HG02759 (cell line): ENCODE results near the gene ITGA2.

Experiments used
- ATAC-seq: cut with Tn5 transposase; IDR thresholded peaks from one replicate; pipeline ENCODE4 v1.9.1; 2021; ENCODE audit warnings: mild to moderate bottlenecking, moderate library complexity; ENCODE audit not compliant: unreplicated experiment

ITGA2 gene

DNA sequence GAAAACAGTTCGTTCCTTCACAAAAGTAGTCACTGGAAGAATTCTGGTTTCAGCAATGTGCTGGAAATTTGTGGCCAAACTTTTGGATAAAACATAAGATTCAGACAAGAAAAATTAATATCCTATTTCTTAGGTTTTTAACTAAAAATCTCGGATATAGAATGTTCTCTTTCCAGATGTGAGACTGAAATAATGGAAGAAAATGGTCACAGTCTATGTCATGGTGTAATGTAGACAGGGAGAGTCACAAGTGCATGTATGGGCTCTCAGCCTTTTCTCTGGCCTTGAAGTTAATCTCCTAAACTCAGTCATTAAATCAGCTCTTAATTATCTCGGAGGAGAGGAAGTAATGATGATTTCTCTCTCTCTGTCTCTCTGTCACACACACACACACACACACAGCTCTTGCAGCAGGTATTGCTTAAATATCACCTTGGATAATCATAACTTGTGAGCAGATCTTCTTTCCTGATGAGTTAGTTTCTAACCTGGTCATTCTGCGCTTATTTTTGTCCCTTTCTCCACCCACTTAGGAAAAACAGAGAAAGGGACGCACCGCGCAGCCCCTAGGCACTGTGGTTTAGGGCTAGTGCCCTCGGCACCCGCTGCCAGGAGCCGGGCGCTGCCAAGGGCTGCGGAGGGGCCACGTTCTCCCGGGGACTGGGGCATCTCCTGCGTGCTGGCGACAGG is 672 bp upstream of the ITGA2 start:
- no peak for ATAC-seq

DNA sequence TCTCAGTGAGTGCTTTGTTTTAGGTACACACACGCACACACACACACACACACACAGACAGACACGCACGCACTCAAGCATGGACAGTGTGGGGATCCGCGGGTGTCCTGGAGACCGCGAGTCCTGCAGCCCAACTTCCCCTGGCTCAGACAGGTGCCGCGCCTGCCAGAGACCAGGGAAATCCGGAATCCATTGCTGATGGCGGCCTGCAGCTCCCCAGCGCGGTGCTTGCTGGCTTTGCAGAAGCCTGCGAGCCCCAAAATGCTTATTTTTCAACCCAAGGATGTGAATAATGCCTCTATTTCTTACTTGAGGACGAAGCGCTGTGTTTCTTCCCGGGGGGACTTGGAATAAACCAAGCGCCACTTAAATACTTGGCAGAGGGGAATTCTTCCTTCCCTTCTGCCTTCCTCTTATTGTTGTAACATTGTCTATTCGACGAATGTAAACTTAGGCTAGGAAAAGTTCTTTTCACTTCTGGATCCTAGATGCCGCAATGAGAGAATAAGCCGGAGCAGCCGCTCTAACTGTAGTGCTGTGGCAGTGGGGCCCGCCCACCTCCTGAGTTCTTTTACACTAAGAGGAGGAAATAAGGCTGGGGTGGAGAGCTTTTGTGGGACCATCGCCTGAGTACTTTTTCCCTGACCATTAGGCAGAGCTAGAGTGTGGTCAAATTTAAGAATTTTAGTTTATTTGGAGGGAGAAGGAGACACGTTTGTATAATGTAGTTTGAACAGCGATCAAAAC is 802 bp downstream of the ITGA2 start:
- ATAC-seq = peak; percentile 18

DNA sequence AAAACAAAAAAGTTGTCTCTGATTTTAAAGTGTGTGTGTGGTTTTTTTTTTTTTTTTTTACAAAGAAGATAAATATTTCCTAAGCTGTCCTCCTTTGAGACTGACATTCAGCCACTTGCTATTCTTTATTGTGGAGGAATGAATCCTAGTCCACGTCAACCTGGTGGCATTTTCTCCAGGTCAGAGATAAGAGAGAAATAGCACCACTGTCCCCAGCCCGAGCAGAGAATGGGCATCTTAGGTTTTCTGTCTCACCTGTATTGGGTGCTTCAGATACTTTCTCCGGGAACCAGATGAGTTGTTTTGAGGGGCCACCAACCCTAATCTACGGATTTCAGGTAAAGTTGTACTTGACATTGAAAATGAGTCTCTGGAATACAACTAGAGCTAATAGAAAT is 1.4 kb downstream of the ITGA2 start:
- no peak for ATAC-seq

DNA sequence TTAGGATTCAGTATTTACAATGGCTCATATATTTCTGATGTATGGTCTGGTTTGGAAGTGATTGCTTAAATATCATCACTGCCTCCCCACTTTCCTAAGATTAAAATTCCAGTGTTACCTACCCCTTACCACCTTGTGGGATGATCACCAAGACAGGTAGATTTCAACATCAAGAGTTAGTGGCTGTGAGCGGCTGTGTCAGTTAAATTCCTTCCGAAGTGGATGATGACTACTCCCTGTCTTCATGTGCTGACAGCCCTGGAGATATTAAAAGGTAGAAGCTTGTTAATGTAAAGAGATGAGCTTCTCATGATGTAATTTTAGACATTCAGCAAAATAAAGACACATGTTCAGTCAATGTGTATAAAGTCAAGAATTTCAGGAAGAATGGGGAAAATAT is 4.2 kb downstream of the ITGA2 start:
- ATAC-seq = no peak

DNA sequence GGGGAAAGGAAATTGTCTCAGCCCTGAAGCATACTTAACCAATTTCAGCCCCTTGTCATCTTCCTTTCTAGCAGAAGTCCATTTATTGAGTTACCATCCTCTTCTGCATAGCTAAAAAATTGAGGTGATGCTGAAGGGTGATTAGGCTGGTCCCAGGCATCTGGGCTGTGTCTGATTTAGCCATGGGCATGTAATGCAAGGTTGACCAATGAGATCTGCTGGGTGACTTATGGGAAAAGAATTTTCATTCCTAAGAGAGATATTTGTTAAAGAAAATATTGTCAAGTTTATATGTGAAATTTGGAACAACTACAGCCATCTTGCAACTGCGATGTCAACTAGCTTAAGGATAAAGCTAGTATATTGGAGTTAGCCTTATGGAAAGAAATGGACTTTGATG is 5.1 kb downstream of the ITGA2 start:
- ATAC-seq = no peak

DNA sequence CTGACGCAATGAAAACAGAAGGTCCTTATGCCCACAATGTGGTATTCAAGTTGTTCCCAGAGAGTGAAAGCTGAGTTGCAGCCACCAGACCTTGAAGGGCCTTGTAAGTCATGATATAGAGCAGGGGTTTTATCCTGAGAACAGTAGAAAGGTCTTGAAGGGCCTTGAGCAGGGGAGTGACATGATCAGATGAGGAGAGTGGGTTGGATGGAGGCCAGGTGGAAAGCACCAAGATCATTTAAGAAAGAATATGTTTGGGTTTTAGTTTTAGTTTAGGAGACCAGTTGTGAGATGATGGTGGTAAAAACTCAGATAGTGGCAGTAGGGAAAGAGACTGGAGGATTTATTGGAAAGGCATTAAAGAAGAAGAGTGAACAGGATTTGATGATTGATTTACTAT is 5.9 kb downstream of the ITGA2 start:
- ATAC-seq = no peak

DNA sequence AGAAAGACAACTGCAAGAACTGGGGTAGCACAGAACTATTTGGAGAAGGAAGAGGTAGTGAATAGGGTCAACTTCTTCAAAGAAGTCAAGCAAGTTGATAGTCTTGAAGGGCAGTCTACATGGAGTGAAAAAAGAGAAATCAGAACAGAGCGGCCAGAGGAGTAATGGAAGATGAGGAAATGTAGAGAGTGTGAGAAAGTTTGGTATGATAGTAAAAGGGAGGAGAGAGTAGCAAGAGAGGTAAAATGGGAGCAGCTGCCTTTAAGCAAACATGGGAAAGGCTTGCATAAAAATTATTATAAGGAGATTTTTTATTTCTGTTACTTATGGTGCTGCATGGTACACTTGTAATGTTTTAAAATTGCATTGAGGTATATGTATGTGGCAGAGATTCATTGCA is 6.8 kb downstream of the ITGA2 start:
- no peak for ATAC-seq

DNA sequence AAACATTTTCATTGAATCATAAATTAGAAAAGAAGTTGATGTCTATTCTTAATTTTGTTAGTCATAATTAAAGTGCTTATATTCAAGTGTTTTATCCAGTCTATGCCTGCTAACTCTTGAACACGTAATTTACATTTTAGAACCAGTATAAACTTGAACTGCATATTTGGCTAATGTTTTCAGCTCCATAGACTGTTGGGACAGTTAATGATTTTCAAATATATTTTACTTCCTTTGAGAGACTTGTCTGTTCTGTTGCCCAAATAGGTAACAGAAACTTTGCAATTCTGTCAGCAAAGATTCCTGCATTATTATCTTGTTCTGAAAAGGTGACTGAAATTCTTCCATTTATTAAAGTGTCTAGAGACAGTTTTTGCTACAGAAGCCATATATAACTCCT is 7.8 kb downstream of the ITGA2 start:
- no peak for ATAC-seq

DNA sequence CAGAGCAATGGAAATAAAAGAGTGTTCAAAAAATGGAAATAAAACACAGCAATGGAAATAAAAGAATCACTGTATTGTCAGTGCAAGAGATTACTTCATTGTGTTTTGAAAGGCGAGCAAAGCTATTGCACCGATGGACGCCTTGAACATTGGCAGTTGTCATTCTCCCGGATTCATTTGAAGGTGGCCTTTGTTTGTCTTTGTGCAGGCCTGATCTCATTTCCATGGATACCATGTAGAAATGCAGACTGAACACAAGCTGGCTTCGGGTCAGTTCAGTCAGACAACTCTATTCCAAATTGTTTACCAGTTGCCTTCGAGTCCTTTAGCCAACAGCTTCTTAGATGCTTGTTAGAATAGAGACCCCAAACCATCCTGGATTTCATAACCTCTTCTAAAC is 8.3 kb downstream of the ITGA2 start:
- no peak for ATAC-seq

DNA sequence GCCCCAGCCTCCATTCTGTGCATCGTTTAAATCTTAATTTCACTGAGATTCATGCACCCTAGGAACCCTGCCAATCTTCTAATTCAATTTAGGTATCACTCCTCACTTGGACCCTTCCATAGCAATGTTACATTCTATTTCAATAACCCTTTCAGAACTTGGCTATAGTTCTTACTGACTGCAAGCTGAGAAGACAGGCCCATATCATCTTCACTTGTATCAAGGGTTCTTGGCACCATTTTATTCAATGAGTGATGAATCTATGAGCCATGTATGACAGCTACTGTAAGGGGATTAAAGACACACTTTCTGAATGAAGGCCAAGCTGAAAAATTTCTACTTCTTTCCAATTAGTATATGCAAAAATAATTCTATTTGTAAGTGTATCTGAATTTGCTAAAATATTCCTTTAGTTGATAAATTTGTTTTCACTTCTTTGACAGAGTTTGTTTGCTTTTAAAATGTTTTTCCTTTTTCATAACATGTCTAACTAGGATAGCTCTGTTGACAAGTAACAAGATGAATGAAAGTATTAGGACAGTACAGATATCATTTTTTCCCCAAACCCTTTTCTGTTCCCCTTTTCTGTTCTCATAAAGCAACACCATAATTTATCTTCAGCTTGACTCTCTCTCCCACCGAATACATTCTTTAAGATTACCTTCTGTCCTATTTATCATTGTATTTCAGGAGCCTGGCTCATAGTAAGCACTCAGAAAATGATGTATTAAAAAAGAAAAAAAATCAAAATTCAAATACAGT is 9.6 kb downstream of the ITGA2 start:
- no peak for ATAC-seq

DNA sequence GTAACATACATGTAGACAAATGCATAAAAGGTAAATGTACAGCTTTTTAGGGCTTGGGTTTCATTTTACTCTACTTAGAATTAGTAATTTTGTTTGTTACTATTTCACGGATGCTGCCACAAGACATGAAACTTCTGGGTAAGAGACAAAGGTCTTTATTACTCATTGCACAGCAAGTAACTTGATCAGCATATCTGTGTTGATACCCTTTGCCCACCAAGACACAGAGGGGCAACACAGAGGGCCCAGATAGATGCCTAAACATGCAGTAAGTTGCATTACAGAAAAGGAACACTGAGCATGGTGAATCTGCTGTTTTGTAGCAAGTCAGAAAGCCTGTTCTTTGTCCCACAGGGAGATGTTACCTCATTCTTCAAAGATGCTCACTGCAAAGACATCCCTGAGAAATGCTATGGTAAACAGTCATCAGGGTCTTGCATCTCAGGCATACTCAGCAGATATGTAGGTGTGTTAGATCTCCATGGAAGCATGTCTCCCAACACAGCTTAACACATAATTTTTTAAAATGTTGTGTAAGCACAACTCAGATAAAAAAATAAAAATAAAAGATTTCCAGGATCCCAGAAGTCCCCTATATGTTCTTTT is 10.3 kb downstream of the ITGA2 start:
- no peak for ATAC-seq

DNA sequence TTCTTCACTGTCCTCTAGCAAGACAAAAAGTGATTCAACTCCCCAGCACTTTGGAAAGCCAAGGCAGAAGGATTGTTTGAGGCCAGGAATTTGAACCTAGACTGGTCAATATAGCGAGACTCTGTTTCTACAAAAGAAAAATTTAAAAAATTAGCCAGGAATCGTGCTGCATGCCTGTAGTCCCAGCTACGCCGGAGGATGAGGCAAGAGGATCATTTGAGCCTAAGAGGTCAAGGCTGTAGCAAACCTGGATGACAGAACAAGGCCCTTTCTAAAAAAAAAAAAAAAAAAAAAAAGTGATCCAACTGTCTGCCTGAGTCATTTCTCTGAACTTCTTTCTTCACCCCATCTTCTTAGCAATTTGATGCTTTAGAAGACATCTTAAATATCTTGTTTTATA is 12.4 kb downstream of the ITGA2 start:
- no peak for ATAC-seq

DNA sequence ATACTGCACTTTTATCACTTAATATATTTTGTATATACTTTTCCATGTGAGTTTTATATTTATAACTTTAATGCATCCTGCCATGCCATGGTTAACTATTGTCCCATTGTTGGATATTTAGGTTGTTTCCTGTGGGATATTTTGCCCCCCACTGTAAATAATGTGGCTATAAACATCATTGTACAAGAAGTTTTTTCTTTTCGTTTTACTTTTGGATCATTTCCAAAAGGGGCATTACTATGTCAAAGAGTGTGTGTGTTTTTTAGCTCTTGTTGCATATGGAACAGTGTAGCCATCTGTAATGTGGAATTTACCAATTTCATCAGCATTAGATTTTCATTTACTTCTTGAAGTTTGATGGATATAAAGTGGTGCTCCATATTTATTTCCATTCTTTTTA is 13.3 kb downstream of the ITGA2 start:
- ATAC-seq = no peak

DNA sequence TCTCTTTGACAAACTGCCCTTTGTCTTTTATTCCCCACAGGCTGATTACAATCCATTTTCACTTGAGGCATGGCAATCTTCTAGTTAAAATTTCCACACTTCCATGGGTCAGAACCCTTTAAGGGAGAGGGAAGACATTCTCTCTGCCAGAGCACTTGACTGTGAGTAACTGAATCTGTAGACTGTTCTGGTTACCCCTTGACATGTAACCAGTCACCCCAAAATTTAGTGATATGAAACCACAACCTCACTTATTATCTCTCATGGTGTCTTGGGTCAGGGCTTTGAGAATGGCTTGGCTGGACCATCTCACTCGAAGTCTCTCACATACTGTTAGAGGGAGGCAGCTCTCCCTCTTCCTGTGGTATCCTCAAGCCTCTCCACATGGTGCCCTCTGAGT is 14.0 kb downstream of the ITGA2 start:
- ATAC-seq = no peak

DNA sequence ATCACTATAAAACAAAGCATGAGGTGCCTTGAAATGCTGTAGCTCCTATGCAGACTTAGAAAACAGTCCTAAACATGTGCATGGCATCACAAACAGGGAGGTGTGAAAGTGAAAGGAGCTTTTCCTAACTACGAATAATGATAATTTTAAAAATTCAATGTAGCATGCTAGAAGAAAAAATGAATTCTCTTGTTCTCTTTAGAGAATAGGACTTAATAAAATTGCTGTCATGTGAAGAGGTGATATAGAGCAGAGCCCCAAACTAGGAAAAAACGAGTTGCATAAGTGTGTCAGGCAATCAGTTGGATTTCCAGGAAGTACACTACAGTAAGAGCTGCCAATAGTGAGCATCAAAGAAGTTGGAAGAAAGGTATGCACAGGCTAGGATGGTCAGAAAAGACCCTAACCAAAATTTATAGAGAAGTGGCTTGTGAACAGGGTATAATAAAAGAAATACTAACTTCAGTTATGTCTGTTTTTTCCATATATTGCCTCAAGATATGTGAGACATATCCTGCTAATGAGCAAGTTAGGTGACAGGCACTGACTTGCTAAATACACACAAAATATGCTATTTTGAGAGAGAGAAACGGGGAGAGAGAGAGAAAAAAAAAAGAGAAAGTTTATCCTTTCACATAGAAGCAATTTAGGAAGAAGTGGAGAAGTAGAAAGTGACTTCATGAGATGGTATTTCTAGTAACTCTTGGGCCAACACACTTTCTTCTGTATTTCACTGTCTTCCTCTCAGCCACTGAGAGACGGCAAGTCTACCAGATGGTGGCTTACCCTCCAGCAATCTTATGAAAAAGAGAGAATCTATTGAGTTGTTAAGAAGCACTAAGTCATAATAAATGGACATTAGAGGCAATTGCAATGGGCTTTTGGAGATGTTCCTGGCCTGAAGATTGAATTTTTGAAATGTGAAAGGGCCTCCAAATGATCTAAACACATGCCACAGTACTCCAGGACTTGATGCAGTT is 18.0 kb downstream of the ITGA2 start:
- ATAC-seq = no peak

DNA sequence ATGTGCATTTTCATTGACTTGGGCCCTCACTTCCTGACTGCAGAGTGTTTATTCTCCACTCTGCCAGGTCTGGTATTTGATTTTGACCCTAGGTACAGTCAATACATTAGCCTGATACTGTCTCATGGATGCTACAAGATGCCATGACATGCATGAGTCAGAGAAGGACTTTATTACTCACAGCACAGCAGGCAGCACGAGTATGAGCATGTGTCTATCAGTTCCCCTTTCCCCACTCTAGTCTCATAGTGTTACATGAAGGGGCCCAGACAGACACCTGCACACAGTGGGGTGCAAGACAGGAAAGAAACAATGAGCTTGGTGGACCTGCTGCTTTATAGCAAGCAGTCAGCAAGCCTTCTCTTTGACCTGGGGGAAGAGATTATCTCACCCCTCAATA is 19.6 kb downstream of the ITGA2 start:
- ATAC-seq = peak; percentile 94

DNA sequence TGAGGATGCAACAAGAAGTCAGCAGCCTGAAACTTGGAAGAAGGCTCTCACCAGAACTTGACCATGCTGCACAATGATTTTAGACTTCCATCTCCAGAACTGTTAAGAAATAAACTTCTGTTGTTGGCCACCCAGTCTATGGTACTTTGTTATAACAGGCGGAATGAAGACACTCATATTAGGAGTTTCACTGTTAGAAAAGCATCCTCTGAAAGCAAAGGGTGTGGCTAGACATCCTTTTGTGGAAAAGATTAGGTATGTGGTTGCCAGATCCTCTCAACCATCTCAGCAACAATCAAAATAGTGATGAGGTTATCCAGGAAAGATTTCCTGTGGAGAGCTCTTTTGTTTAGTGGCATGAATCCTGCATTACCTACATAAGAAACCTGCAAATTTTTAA is 20.7 kb downstream of the ITGA2 start:
- ATAC-seq = no peak

DNA sequence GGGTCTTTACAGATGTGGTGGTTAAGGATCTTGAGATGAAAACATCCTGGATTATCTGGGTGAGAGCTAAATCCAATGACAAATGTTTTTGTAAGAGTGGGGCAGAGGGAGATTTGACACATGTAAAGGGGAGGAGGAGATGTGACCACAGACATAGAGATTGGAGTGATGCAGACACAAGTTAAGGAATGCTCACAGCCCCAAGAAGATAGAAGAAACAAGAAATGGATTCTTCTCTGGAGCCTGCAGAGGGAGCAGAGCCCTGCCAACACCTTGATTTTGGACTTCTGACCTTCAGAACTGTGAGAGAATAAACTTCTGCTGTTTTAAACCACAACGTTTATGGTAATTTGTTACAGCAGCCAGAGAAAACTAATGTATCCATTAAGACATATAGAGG is 21.7 kb downstream of the ITGA2 start:
- ATAC-seq = no peak

DNA sequence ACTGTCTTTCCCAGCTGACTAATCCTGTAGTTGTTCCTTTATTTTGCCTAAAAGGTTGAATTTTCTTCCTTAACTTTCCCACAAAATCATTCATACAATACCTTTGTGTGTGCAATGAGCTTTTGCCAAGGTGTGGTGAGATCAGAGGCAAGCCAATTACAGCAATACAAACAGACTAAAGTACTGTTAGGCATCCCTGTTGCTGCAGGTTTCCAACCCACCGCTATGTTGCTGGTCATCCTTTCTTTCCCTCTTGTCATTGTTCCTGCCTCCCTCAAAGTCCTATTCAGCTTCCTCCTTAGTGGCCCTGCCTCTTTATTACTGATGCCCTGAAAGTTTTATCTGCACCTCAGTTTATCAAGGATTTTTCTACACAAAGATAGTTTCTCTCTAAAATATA is 22.1 kb downstream of the ITGA2 start:
- ATAC-seq = no peak

DNA sequence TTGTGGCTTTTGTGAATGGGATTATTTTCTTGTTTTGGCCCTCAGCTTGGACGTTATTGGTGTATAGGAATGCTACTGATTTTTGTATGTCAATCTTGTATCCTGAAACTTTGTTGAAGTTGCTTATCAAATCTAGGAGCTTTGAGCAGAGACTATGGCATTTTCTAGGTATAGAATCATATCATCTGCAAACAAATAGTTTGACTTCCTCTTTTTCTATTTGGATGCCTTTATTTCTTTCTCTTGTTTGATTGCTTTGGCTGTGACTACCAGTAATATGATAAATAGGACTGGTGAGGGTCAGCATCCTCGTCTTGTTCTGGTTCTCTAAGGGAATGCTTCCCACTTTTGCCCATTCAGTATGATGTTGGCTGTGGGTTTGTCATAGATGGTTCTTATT is 24.7 kb downstream of the ITGA2 start:
- ATAC-seq = no peak

DNA sequence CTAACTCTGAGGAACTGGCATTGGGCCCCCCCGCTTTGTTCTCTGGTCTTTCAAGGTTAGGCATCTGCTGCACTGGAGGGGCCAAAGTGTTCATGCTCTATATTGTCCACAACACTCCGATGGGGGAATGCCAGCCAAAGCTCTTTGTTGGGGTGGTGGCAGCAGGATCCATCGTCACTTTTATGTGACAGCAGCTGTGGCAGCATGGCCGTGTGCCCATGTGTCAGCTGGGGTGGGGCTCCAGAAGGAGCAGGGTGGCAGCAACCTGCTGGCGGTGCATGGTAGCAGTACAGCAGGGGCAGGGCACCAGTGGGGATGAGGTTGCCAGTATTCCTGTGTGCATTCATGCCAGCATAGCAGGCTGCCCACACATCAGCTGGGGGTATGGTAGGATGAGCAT is 28.2 kb downstream of the ITGA2 start:
- ATAC-seq = no peak
